DMS53 treated with DMSO at 0.1 percent for 48 hours (cell line): Measurements from ENCODE around the gene RXRA.

Source experiments
- DNase-seq: peaks from one replicate; lab custom pipeline; 2025; ENCODE audit not compliant: unreplicated experiment; lab: John Stamatoyannopoulos, UW

RXRA gene

DNA sequence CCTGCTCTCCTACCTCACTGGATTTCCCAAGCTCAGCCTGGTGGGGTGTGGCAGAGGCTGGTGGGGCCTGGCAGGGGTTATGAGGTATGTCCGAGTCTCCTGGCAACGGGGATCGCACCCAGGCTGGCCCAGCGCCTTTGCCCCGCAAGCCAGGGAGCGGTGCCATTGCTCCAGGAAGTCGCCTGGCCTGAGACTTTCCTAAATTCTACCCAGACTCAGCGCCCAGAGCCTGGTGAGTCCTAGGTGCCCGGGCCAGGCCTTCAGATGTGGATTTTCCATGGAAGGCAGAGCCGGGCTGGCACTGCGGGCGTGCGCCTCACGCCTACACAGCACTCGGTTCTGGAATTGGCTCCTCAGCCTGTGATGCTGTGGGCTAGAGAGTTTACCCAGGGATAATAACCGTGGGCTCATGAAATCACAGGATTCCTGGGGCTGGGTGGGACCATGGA is 159.9 kb downstream of the RXRA start:
- DNase-seq: no peak

DNA sequence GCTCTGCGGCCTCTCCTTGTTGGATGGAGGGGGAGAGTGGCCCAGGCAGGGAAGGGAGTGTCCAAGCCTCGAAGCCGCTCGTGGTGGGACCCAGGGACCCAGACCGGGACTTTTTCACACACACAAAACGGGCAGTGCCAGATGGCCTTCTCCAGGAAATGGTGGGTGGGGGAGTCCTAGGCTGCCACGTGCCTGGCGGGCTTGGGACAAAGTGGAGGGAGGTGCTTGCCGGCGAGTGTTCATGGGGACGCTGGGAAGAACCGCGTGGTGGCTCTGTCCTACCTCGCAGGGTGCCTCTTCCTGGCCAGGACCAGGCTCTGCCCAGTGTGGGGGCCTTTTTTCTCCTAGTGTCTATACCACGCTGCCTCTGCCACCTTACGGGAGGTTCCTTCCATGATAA is 160.3 kb downstream of the RXRA start:
- no peak for DNase-seq
